Measurements from ENCODE around the gene GLTPD2.

- TF ChIP-seq CTCF (IDR thresholded peaks at IDR 0.05) (no peak), POLR2A (IDR thresholded peaks at IDR 0.05) (no peak)
These were observed 29.0 kb upstream of the GLTPD2 start for GRCh38 chr17:4759776-4760236.

Data from thyroid gland (tissue), 4 donors.